Measurements from ENCODE around the gene NOC2L. TPM values are rescaled to one million over a fixed set of nuclear protein-coding genes. Genes with fewer than 3 reads are reported as not detected.
A peak's percentile ranks its signal among the peaks of the same experiment; 100 is the strongest.

The NOC2L gene
- total and polyA plus RNA-seq, 8 donors, result 44.9 to 76.8 (median 55.2) TPM

DNA sequence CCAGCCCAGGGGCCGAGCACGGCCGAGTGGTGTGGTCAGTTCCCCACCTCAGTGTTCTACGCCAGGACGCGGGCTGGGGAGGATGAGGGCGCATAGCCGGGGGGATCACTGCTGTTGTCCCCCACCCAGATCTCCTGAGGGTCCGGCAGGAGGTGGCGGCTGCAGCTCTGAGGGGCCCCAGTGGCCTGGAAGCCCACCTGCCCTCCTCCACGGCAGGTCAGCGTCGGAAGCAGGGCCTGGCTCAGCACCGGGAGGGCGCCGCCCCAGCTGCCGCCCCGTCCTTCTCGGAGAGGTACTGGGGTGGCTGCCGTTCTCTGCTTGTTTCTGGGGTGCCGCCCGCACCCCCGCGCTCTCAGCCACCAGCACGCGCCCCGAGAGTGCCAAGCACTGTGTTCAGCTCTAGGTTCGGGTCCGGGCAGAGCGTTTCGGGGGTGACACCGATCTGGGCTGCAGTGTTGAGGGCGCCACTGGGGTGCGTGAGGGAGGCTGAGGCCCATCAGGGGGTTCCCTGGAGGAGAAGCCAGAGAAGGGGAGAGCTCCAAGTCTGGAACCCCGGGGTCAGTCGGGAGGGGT, 18.0 kb downstream of the NOC2L start:
- Histone ChIP-seq H3K9me3 (no peaks in the 10 kb centered on the region), H3K27me3 (peaks cover 35 to 79% of the 10 kb centered on the region in 2 donors), H3K36me3 (peaks cover 0 to 26% of the 10 kb centered on the region in 2 donors), H3K4me3 (peak overlapping the region in 1 of 2 donors; percentile 20), H3K4me1 (peaks cover 20 to 41% of the 10 kb centered on the region in 2 donors), H3K27ac (peak overlapping the region in 1 of 2 donors; percentile 75)
- peak in 1 of 4 donors; percentile 82 for DNase-seq
- TF ChIP-seq, protein P1, sequence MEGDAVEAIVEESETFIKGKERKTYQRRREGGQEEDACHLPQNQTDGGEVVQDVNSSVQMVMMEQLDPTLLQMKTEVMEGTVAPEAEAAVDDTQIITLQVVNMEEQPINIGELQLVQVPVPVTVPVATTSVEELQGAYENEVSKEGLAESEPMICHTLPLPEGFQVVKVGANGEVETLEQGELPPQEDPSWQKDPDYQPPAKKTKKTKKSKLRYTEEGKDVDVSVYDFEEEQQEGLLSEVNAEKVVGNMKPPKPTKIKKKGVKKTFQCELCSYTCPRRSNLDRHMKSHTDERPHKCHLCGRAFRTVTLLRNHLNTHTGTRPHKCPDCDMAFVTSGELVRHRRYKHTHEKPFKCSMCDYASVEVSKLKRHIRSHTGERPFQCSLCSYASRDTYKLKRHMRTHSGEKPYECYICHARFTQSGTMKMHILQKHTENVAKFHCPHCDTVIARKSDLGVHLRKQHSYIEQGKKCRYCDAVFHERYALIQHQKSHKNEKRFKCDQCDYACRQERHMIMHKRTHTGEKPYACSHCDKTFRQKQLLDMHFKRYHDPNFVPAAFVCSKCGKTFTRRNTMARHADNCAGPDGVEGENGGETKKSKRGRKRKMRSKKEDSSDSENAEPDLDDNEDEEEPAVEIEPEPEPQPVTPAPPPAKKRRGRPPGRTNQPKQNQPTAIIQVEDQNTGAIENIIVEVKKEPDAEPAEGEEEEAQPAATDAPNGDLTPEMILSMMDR (IDR thresholded peaks at IDR 0.05), result no peak
- intact Hi-C loops (cut with DNase I), result no loop called here
- no peak for ATAC-seq

DNA sequence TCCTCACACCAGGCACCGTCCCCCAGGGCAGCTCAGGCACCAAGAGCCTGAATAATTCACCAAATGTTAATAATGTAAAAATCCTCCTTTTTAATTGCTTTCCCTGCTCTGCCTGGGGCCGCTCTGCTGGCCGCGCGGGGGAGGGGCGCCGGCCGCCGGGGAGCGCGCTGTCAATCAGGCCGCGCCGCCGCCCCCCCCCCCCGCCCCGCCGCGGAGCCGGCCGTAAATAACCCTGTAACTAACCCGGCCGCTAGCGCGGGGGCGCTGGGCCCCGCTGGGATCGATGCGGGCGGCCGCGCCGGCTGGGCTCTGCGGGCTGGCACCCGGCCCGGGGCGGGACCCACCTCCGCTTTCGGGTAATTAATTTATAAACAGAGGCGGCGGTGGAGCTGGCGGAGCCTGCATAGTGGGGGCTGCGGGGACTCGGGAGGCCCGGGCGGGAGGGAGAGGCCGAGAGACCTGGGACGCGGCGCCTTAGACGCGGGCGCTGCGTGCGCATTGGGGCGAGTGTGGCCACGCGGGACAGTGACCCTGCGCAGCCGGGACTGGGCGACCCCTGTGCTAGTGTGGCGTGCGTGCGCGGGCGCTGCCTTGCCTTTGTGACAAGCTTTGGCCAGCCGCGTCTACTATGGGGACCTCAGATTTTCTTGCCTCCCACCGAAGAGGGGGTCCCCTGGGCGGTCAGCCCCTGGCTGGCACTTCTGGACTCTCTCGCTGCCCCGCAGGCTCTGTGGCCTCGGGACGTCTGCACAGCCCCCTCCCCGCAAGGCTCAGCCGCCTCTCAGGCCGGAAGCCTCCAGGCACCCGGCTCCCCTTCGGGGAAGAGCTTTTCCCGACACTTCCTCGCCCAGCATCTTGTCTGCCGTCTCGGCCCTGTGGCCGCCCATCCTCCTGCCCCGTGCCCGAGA, 18.7 kb downstream of the NOC2L start:
- intact Hi-C loops (cut with DNase I), result no loop called here
- peaks cover 26 to 41% of the 10 kb centered on the region in 2 donors for H3K4me1 ChIP-seq
- peak overlapping the region in 1 of 2 donors; percentile 75 for H3K27ac ChIP-seq
- peak; percentile 12 for ATAC-seq
- no peaks in the 10 kb centered on the region for H3K9me3 ChIP-seq
- DNase-seq, result peak in 3 of 4 donors; percentile 72 to 93 (median 86)
- peaks cover 40 to 86% of the 10 kb centered on the region in 2 donors for H3K27me3 ChIP-seq
- peak overlapping the region; percentile 9 to 20 for H3K4me3 ChIP-seq
- peaks cover 0 to 18% of the 10 kb centered on the region in 2 donors for H3K36me3 ChIP-seq
- TF ChIP-seq, protein P1 (IDR thresholded peaks at IDR 0.05), result no peak

DNA sequence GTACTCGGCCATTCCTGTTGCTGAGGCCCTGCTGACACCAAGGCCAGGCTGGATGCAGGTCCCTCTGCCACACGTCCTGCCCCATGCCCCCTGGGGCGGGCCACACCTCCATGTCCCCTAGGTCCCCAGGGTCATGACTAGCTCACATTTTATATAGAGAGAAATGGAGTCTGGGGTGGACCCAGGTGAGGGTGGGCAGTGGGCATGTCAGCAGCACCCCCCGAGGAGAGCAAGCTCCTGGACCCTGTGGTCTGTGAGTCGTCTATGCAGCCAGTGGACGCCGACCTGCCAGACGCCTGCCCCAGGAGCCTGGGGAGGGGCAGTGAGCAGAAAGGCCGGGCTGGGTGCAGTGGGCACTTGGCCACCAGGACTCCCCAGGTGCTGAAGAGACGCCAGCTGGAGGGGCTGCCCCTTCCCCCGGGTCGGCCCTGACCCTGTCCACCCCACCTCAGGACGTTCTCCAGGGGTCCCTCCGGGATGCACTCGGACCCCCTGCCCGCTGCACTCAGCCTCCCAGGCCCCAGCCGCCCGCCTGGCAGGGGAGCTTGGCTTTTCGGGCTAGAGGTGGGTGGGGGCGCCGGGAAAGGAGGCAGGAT, 19.4 kb downstream of the NOC2L start:
- no peak overlapping the region for H3K27ac ChIP-seq
- peaks cover 22 to 41% of the 10 kb centered on the region in 2 donors for H3K4me1 ChIP-seq
- peaks cover 45 to 93% of the 10 kb centered on the region in 2 donors for H3K27me3 ChIP-seq
- intact Hi-C loops (cut with DNase I), result no loop called here
- no peaks in the 10 kb centered on the region for H3K9me3 ChIP-seq
- H3K36me3 ChIP-seq, result peaks cover 0 to 11% of the 10 kb centered on the region in 2 donors
- no peak for DNase-seq
- TF ChIP-seq, protein P1 (IDR thresholded peaks at IDR 0.05), result no peak
- ATAC-seq, result no peak
- no peak overlapping the region for H3K4me3 ChIP-seq

DNA sequence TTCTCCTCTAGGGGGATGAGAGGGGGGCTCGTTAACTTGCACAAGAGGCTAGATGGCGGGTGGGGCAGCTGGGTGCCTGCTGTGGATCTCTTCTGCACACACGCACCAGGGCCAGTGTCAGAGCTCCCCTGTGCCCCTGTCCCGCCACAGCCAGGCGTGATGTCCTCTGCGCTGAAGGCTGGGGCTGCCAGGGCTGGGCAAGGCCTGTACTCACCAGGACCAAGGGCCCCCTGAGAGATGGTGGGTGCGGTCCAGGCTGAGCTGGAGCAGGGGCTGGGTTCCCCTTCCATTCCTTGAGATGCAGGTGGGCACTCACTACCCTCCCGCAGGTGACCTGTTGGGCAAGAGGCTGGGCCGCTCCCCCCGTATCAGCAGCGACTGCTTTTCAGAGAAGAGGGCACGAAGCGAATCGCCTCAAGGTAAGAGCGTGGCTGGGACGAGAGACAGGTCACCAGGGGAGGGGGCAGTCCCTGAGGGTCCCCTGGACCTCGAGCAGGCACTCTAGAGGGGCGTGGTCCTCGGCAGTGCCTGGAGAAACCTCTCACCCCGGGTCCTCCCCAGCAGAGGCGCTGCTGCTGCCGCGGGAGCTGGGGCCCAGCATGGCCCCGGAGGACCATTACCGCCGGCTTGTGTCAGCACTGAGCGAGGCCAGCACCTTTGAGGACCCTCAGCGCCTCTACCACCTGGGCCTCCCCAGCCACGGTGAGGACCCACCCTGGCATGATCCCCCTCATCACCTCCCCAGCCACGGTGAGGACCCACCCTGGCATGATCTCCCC, 20.2 kb downstream of the NOC2L start:
- peaks cover 45 to 93% of the 10 kb centered on the region in 2 donors for H3K27me3 ChIP-seq
- peaks cover 22 to 41% of the 10 kb centered on the region in 2 donors for H3K4me1 ChIP-seq

More for the DNA sequence above, 20.2 kb downstream of the NOC2L start:
- Histone ChIP-seq H3K4me3 (no peak overlapping the region), H3K9me3 (no peaks in the 10 kb centered on the region), H3K27ac (no peak overlapping the region), H3K36me3 (peaks cover 0 to 4% of the 10 kb centered on the region in 2 donors)
- intact Hi-C loops (cut with DNase I), result no loop called here
- DNase-seq (no peak), ATAC-seq (no peak)
- TF ChIP-seq, protein P1 (IDR thresholded peaks at IDR 0.05), result no peak
